NCI-H69 (cell line): ENCODE results near the gene BHLHE23.

Source experiments
- DNase-seq: peaks from one replicate; lab custom pipeline; 2025; lab: John Stamatoyannopoulos, UW

The BHLHE23 gene

GRCh38 chr20:63006540-63007359 lies at the start of gene BHLHE23:
BHLHE23 (minus strand) TSS chr20:63006964; CDS start chr20:63006774, 190 bp downstream.
- DNase-seq, result peak; percentile 67

- DNase-seq, result no peak
Observed at GRCh38 chr20:63055575-63056235, 48.9 kb upstream of the BHLHE23 start.

GRCh38 chr20:63054681-63055240 lies 48.0 kb upstream of the BHLHE23 start:
- DNase-seq, result no peak

- DNase-seq, result no peak
Observed at GRCh38 chr20:63054103-63054474, 47.3 kb upstream of the BHLHE23 start.

- DNase-seq, result no peak
Observed at GRCh38 chr20:63053432-63054102, 46.8 kb upstream of the BHLHE23 start.

GRCh38 chr20:63052571-63053431 lies 46.0 kb upstream of the BHLHE23 start:
- no peak for DNase-seq

GRCh38 chr20:63051911-63052310 lies 45.1 kb upstream of the BHLHE23 start:
- DNase-seq, result no peak

GRCh38 chr20:63051186-63051860 lies 44.6 kb upstream of the BHLHE23 start:
- DNase-seq, result no peak

GRCh38 chr20:63050406-63050805 lies 43.6 kb upstream of the BHLHE23 start:
- DNase-seq, result no peak

GRCh38 chr20:63049561-63050221 lies 42.9 kb upstream of the BHLHE23 start:
- no peak for DNase-seq

- DNase-seq, result no peak
Observed at GRCh38 chr20:63049191-63049518, 42.4 kb upstream of the BHLHE23 start.

GRCh38 chr20:63048516-63049190 lies 41.9 kb upstream of the BHLHE23 start:
- no peak for DNase-seq

- DNase-seq, result no peak
Observed at GRCh38 chr20:63047946-63048345, 41.2 kb upstream of the BHLHE23 start.

GRCh38 chr20:63047267-63047666 lies 40.5 kb upstream of the BHLHE23 start:
- no peak for DNase-seq

- DNase-seq, result no peak
Observed at GRCh38 chr20:63046841-63047240, 40.1 kb upstream of the BHLHE23 start.

GRCh38 chr20:63045991-63046390 lies 39.2 kb upstream of the BHLHE23 start:
- no peak for DNase-seq

GRCh38 chr20:63045401-63045800 lies 38.6 kb upstream of the BHLHE23 start:
- no peak for DNase-seq

GRCh38 chr20:63044605-63045004 lies 37.8 kb upstream of the BHLHE23 start:
- DNase-seq, result no peak

- DNase-seq, result no peak
Observed at GRCh38 chr20:63044204-63044600, 37.4 kb upstream of the BHLHE23 start.
